NCI-H146 (cell line): ENCODE results near the gene ANKS6.
"Not testable (repeated sequence)": the region's sequence is repeated elsewhere in the genome, so short reads cannot be mapped to it uniquely, and the experiment has no call there.

Source experiments
- DNase-seq: peaks from one replicate; lab custom pipeline; 2025; lab: John Stamatoyannopoulos, UW

ANKS6 gene

GRCh38 chr9:98701576-98701975 is 94.8 kb downstream of the ANKS6 start:
- DNase-seq, result no peak

- DNase-seq, result no peak
These were observed 95.6 kb downstream of the ANKS6 start for GRCh38 chr9:98700801-98701200.

GRCh38 chr9:98698856-98699255 is 97.5 kb downstream of the ANKS6 start:
- DNase-seq, result no peak

- DNase-seq, result no peak
These were observed 101.4 kb downstream of the ANKS6 start for GRCh38 chr9:98694943-98695342.

GRCh38 chr9:98692392-98692791 is 104.0 kb downstream of the ANKS6 start:
- no peak for DNase-seq

GRCh38 chr9:98691890-98692289 is 104.5 kb downstream of the ANKS6 start:
- DNase-seq, result no peak

- DNase-seq, result no peak
These were observed 105.7 kb downstream of the ANKS6 start for GRCh38 chr9:98690686-98691085.

GRCh38 chr9:98688710-98689495 is 107.5 kb downstream of the ANKS6 start:
- DNase-seq, result no peak

- no peak for DNase-seq
These were observed 108.4 kb downstream of the ANKS6 start for GRCh38 chr9:98687911-98688310.

- no peak for DNase-seq
These were observed 109.1 kb downstream of the ANKS6 start for GRCh38 chr9:98686961-98687855.

- not testable (repeated sequence) for DNase-seq
These were observed 111.5 kb downstream of the ANKS6 start for GRCh38 chr9:98684816-98685215.
